IMR-90 (cell line): ENCODE results near the gene SLIT3. TPM values are rescaled to one million over a fixed set of nuclear protein-coding genes. Genes with fewer than 3 reads are reported as not detected.

Source experiments
- ATAC-seq: fragments of 200-7000 bp; cut with Tn5 transposase; 2 replicates; pipeline ENCODE4 v1.9.1; 2020; ENCODE audit warnings: low read depth, mild to moderate bottlenecking, moderate library complexity
- BruUV-seq: library from RNA; stranded (reverse); fragments of 400-500 nt; replicated peaks from 2 replicates; lab custom pipeline; 2021; lab: Mats Ljungman, UMichigan
- CTCF ChIA-PET: fragments of 300-600 bp; formaldehyde crosslinking; extraction: SDS; loops from one replicate; lab custom pipeline; 2021; ENCODE audit warnings: antibody characterized with exemption; lab: Yijun Ruan, JAX
- POLR2A ChIA-PET: fragments of 300-600 bp; sonication (Branson Sonifier 250); formaldehyde crosslinking; loops from one replicate; lab custom pipeline; 2022; ENCODE audit warnings: antibody characterized with exemption; ENCODE audit not compliant: unreplicated experiment; lab: Charles Lee
- DNase-seq: peaks from one replicate; pipeline ENCODE4 v3.0.0; 2013
- H2AFZ ChIP-seq: replicated peaks from 2 replicates; pipeline ENCODE3; 2013; ENCODE audit warnings: low read length, mild to moderate bottlenecking; ENCODE audit not compliant: poor library complexity
- H2AK5ac ChIP-seq: 2 replicates; pipeline ENCODE4 v1.6.1; 2013; ENCODE audit warnings: low read depth, low read length, inconsistent platforms
- H2AK9ac ChIP-seq: replicated peaks from 2 replicates; pipeline ENCODE3; 2013; ENCODE audit warnings: mild to moderate bottlenecking, low read depth, low read length, moderate library complexity; ENCODE audit not compliant: poor library complexity
- H2BK120ac ChIP-seq: 2 replicates; pipeline ENCODE4 v1.6.1; 2013; ENCODE audit warnings: low read depth, low read length, inconsistent platforms
- H2BK15ac ChIP-seq: 3 replicates; pipeline ENCODE4 v1.6.1; 2013; ENCODE audit warnings: low read depth, low read length, inconsistent platforms
- H2BK20ac ChIP-seq: 2 replicates; pipeline ENCODE4 v1.6.1; 2013; ENCODE audit warnings: low read depth, mild to moderate bottlenecking, inconsistent platforms, low read length, moderate library complexity
- H2BK5ac ChIP-seq: 2 replicates; pipeline ENCODE4 v1.6.1; 2013; ENCODE audit warnings: mild to moderate bottlenecking, low read depth, low read length, inconsistent platforms; ENCODE audit not compliant: poor library complexity, severe bottlenecking
- H3K14ac ChIP-seq: replicated peaks from 2 replicates; pipeline ENCODE4 v1.6.1; 2013; ENCODE audit warnings: low read depth, low read length, inconsistent platforms
- H3K18ac ChIP-seq: 2 replicates; pipeline ENCODE4 v1.6.1; 2013; ENCODE audit warnings: low read depth, low read length, control low read depth
- H3K23ac ChIP-seq: 2 replicates; pipeline ENCODE4 v1.6.1; 2013; ENCODE audit warnings: low read depth, low read length, inconsistent platforms
- H3K27ac ChIP-seq: 2 replicates; pipeline ENCODE4 v1.5.1; 2013; ENCODE audit warnings: mild to moderate bottlenecking, control low read depth, low read length; ENCODE audit not compliant: insufficient read depth
- H3K27me3 ChIP-seq: 2 replicates; pipeline ENCODE4 v1.6.1; 2013; ENCODE audit warnings: low read length; ENCODE audit not compliant: control insufficient read depth, insufficient read depth
- H3K36me3 ChIP-seq: 2 replicates; pipeline ENCODE4 v1.6.1; 2013; ENCODE audit warnings: low read length, mixed read lengths; ENCODE audit not compliant: control insufficient read depth, insufficient read depth
- H3K4ac ChIP-seq: 2 replicates; pipeline ENCODE4 v1.6.1; 2013; ENCODE audit warnings: low read depth, low read length, inconsistent platforms
- H3K4me1 ChIP-seq: 2 replicates; pipeline ENCODE4 v1.6.1; 2013; ENCODE audit warnings: low read length, mixed read lengths; ENCODE audit not compliant: control insufficient read depth, insufficient read depth
- H3K4me2 ChIP-seq: 2 replicates; pipeline ENCODE4 v1.6.1; 2013; ENCODE audit warnings: low read depth, mild to moderate bottlenecking, control low read depth, low read length, moderate library complexity
- H3K4me3 ChIP-seq: 2 replicates; pipeline ENCODE4 v1.5.1; 2013; ENCODE audit warnings: low read depth, mild to moderate bottlenecking, control low read depth, low read length, moderate library complexity; ENCODE audit not compliant: insufficient read depth
- H3K56ac ChIP-seq: 2 replicates; pipeline ENCODE4 v1.6.1; 2013; ENCODE audit warnings: low read length, inconsistent platforms; ENCODE audit not compliant: insufficient read depth; ENCODE audit errors: extremely low read depth
- H3K79me1 ChIP-seq, 2 experiments: 2 replicates each; pipeline ENCODE4 v1.6.1; 2013; ENCODE audit warnings: low read length in 2 of 2, inconsistent platforms in 1 of 2, low read depth in 1 of 2
- H3K9ac ChIP-seq: 2 replicates; pipeline ENCODE4 v1.6.1; 2013; ENCODE audit warnings: low read depth, low read length, control low read depth
- H3K9me1 ChIP-seq: 2 replicates; pipeline ENCODE4 v1.6.1; 2013; ENCODE audit warnings: low read length, inconsistent platforms; ENCODE audit not compliant: insufficient read depth
- H3K9me3 ChIP-seq: 2 replicates; pipeline ENCODE4 v1.6.1; 2013; ENCODE audit warnings: low read length; ENCODE audit not compliant: control insufficient read depth, insufficient read depth
- H4K20me1 ChIP-seq: 2 replicates; pipeline ENCODE4 v1.6.1; 2013; ENCODE audit warnings: low read length, inconsistent platforms; ENCODE audit not compliant: insufficient read depth
- H4K5ac ChIP-seq: 2 replicates; pipeline ENCODE4 v1.6.1; 2013; ENCODE audit warnings: mild to moderate bottlenecking, low read depth, low read length, control low read depth
- H4K8ac ChIP-seq, 2 experiments: 2 replicates each; pipeline ENCODE4 v1.6.1; 2013; ENCODE audit warnings: low read depth in 2 of 2, low read length in 2 of 2, control low read depth in 1 of 2, inconsistent platforms in 1 of 2
- H4K91ac ChIP-seq: 2 replicates; pipeline ENCODE4 v1.6.1; 2013; ENCODE audit warnings: low read depth, low read length, inconsistent platforms; ENCODE audit not compliant: insufficient read depth
- CEBPB ChIP-seq: IDR thresholded peaks from 2 replicates; pipeline ENCODE4 v1.6.1; 2012; ENCODE audit warnings: low read depth, low read length, improper control_type of control experiment
- CHD1 ChIP-seq: IDR thresholded peaks from 2 replicates; pipeline ENCODE4 v1.6.1; 2012; ENCODE audit warnings: low read depth, low read length, improper control_type of control experiment
- FOS ChIP-seq: fragments of 150-350 bp; IDR thresholded peaks from 2 replicates; pipeline ENCODE4 v1.6.1; 2016; ENCODE audit warnings: low read depth, low read length
- MAZ ChIP-seq: IDR thresholded peaks from 2 replicates; pipeline ENCODE4 v1.6.1; 2012; ENCODE audit warnings: low read depth, mild to moderate bottlenecking, low read length, improper control_type of control experiment, moderate library complexity, borderline replicate concordance
- NFE2L2 ChIP-seq: fragments of 150-350 bp; IDR thresholded peaks from 2 replicates; pipeline ENCODE4 v1.6.1; 2016; ENCODE audit warnings: low read depth, mild to moderate bottlenecking, low read length
- POLR2A ChIP-seq: IDR thresholded peaks from 2 replicates; pipeline ENCODE4 v1.6.1; 2012; ENCODE audit warnings: mild to moderate bottlenecking, low read depth, low read length
- RAD21 ChIP-seq: IDR thresholded peaks from 2 replicates; pipeline ENCODE4 v1.6.1; 2012; ENCODE audit warnings: low read length, improper control_type of control experiment
- RCOR1 ChIP-seq: IDR thresholded peaks from 2 replicates; pipeline ENCODE4 v1.6.1; 2012; ENCODE audit warnings: mild to moderate bottlenecking, low read length, improper control_type of control experiment; ENCODE audit not compliant: insufficient replicate concordance
- RFX5 ChIP-seq: IDR thresholded peaks from 2 replicates; pipeline ENCODE4 v1.8.0; 2012; ENCODE audit warnings: low read depth, mild to moderate bottlenecking, low read length, moderate library complexity
- SMC3 ChIP-seq: fragments of 150-350 bp; IDR thresholded peaks from 2 replicates; pipeline ENCODE4 v1.6.1; 2016; ENCODE audit warnings: low read depth, mild to moderate bottlenecking, antibody characterized with exemption, low read length, moderate library complexity
- USF2 ChIP-seq: fragments of 150-350 bp; IDR thresholded peaks from 2 replicates; pipeline ENCODE4 v1.6.1; 2017; ENCODE audit warnings: mild to moderate bottlenecking, antibody characterized with exemption, low read length, low read depth
- WGBS, 2 experiments: methylation state at CpG; one replicate each; pipeline versions ENCODE4 v1.1.5 to v1.1.7; 2013; ENCODE audit warnings: missing lambda C conversion rate in 2 of 2; ENCODE audit not compliant: insufficient read length in 1 of 2; ENCODE audit errors: extremely low coverage in 2 of 2; 5-methylcytosine and 5-hydroxymethylcytosine counted together
- dilution Hi-C: fragments of 300-500 bp; cut with HindIII; formaldehyde crosslinking; loops from one replicate; pipeline ENCODE4 v1.14.3; 2018; ENCODE audit warnings: low sequenced_read_pairs; ENCODE audit not compliant: unreplicated experiment
- in situ Hi-C: fragments of 300-500 bp; cut with MboI; formaldehyde crosslinking; loops from 3 replicates; pipeline ENCODE4 v1.14.3; 2019; ENCODE audit warnings: low sequenced_read_pairs, inconsistent platforms, mixed read lengths
- intact Hi-C: fragments of 100-400 bp; cut with micrococcal nuclease; formaldehyde crosslinking; loops from 2 replicates; pipeline ENCODE4 v1.10.0; 2022
- polyA plus RNA-seq, 3 experiments: library from polyadenylated mRNA; depleted of rRNA; stranded (reverse); fragments of >200 nt; gene quantifications; 2 replicates each; pipeline ENCODE4 v1.2.3, GENCODE V29; 2012; ENCODE audit warnings: low replicate concordance in 1 of 3
- total RNA-seq: library from RNA; depleted of rRNA; stranded (reverse); fragments of >200 nt; gene quantifications from 2 replicates; pipeline ENCODE4 v1.2.3, GENCODE V29; 2012
- TF ChIP-seq, protein P1 (sequence below): conservative IDR thresholded peaks from 2 replicates; pipeline ENCODE4 v1.5.1; 2012; ENCODE audit warnings: mild to moderate bottlenecking, low read depth, low read length, improper control_type of control experiment
- TF ChIP-seq, protein P2 (sequence below): fragments of 150-350 bp; IDR thresholded peaks from 2 replicates; pipeline ENCODE4 v1.6.1; 2016; ENCODE audit warnings: low read depth, mild to moderate bottlenecking, low read length, moderate library complexity, borderline replicate concordance

The SLIT3 gene
- total and polyA plus RNA-seq, 2 of the 4 experiments (the other 2 are of a cell fraction): 0.18 to 0.50 TPM

DNA sequence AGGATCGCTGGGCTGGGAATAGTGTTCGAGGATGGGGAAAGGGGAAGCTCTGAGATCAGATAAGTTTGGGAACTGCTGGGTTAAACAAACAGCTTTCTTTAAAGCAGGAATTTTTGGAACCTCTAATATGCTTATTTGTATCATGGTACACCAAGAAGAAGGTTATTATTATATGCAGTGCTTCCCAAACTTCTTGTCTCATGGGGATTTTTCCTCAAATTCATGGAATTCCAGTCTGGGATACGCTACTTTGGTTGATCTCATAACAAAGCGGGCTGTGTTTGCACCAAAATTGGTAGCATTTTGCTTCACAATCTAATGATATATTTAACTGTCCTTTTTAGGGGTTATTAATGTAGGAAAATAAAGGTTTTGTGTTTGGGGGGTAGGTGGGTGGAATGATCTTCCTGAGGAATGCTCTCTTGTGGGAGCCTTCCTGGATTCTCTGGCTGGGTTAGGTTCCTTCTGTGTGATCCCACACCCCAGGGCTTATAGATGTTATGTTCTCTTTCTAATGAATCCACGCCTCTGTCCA lies 605.6 kb downstream of the SLIT3 start:
- TF ChIP-seq SMC3 (no peak), RAD21 (no peak), MAZ (no peak), RCOR1 (no peak), CHD1 (no peak), NFE2L2 (no peak), POLR2A (no peak), FOS (no peak), RFX5 (no peak), CEBPB (no peak), USF2 (no peak)
- TF ChIP-seq, protein P1, sequence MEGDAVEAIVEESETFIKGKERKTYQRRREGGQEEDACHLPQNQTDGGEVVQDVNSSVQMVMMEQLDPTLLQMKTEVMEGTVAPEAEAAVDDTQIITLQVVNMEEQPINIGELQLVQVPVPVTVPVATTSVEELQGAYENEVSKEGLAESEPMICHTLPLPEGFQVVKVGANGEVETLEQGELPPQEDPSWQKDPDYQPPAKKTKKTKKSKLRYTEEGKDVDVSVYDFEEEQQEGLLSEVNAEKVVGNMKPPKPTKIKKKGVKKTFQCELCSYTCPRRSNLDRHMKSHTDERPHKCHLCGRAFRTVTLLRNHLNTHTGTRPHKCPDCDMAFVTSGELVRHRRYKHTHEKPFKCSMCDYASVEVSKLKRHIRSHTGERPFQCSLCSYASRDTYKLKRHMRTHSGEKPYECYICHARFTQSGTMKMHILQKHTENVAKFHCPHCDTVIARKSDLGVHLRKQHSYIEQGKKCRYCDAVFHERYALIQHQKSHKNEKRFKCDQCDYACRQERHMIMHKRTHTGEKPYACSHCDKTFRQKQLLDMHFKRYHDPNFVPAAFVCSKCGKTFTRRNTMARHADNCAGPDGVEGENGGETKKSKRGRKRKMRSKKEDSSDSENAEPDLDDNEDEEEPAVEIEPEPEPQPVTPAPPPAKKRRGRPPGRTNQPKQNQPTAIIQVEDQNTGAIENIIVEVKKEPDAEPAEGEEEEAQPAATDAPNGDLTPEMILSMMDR: no peak
- TF ChIP-seq, protein P2, sequence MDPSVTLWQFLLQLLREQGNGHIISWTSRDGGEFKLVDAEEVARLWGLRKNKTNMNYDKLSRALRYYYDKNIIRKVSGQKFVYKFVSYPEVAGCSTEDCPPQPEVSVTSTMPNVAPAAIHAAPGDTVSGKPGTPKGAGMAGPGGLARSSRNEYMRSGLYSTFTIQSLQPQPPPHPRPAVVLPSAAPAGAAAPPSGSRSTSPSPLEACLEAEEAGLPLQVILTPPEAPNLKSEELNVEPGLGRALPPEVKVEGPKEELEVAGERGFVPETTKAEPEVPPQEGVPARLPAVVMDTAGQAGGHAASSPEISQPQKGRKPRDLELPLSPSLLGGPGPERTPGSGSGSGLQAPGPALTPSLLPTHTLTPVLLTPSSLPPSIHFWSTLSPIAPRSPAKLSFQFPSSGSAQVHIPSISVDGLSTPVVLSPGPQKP: no peak
- POLR2A ChIA-PET: no interaction called here
- no peak overlapping the region for H2BK120ac ChIP-seq
- no peak overlapping the region for H2AFZ ChIP-seq
- in situ Hi-C loops (loop anchor here (25.0 kb wide), 1 partner anchor 867 kb away; no protein-coding TSS in a partner anchor), dilution Hi-C loops (no loop called here), intact Hi-C loops (no loop called here)
- H3K4ac ChIP-seq: no peak overlapping the region
- no peak overlapping the region for H4K8ac ChIP-seq
- H3K56ac ChIP-seq: no peak overlapping the region
- no peaks in the 10 kb centered on the region for H3K36me3 ChIP-seq
- H2BK20ac ChIP-seq: no peak overlapping the region
- no peak overlapping the region for H2AK9ac ChIP-seq
- no peaks in the 10 kb centered on the region for H3K79me1 ChIP-seq
- H3K4me3 ChIP-seq: no peak overlapping the region
- no peak overlapping the region for H3K4me2 ChIP-seq
- H3K4me1 ChIP-seq: no peaks in the 10 kb centered on the region
- no peak for DNase-seq
- no peak for ATAC-seq
- H3K27me3 ChIP-seq: peaks cover 6% of the 10 kb centered on the region; the same call in 1 of the 2 replicates
- H3K14ac ChIP-seq: no peak overlapping the region
- no peak overlapping the region for H2BK5ac ChIP-seq
- CTCF ChIA-PET: interaction anchor here (0.6 to 1.8 kb wide), 2 partner anchors 16 to 17 kb away, joined by 3 to 5 read pairs; no protein-coding TSS in a partner anchor
- H4K20me1 ChIP-seq: no peaks in the 10 kb centered on the region
- no TSS peak for BruUV-seq
- no peak overlapping the region for H3K27ac ChIP-seq
- no peaks in the 10 kb centered on the region for H3K9me3 ChIP-seq
- H2BK15ac ChIP-seq: no peak overlapping the region
- H3K9me1 ChIP-seq: no peaks in the 10 kb centered on the region
- no peak overlapping the region for H3K9ac ChIP-seq
- WGBS, 2 experiments: 50% methylated on average over 2 of the region's 5 CpGs; no CpG with 5 or more reads in 1 of the 2 experiments
- H3K18ac ChIP-seq: no peak overlapping the region
- no peak overlapping the region for H3K23ac ChIP-seq
- no peak overlapping the region for H4K91ac ChIP-seq
- H2AK5ac ChIP-seq: no peak overlapping the region
- no peak overlapping the region for H4K5ac ChIP-seq
